Activated naive CD4-positive, alpha-beta T cell treated with anti-CD3 and anti-CD28 coated beads, Interleukin-2, amount 10 ng/mL, durations not matched to agents 7 days and 5 days (primary cell): Measurements from ENCODE around the gene PITPNB.

ENCODE experiments used
- CTCF ChIA-PET: fragments of 350-600 bp; sonication (Branson Sonifier 250); formaldehyde crosslinking; loops from one replicate; lab custom pipeline; 2021; ENCODE audit warnings: antibody characterized with exemption; lab: Charles Lee
- DNase-seq: peaks from one replicate; pipeline ENCODE4 v3.0.0-alpha.2; 2020
- H3K27ac Mint-ChIP-seq: one replicate; pipeline ENCODE4 v1.8.0; 2021; ENCODE audit warnings: mild to moderate bottlenecking, moderate library complexity, mixed read lengths
- H3K27me3 Mint-ChIP-seq: one replicate; pipeline ENCODE4 v1.8.0; 2021; ENCODE audit warnings: mild to moderate bottlenecking, mixed read lengths
- H3K36me3 Mint-ChIP-seq: one replicate; pipeline ENCODE4 v1.8.0; 2021; ENCODE audit warnings: mixed read lengths
- H3K4me1 Mint-ChIP-seq: one replicate; pipeline ENCODE4 v1.8.0; 2021; ENCODE audit warnings: mixed read lengths
- H3K4me3 Mint-ChIP-seq: one replicate; pipeline ENCODE4 v1.8.0; 2021; ENCODE audit warnings: mild to moderate bottlenecking, moderate library complexity, mixed read lengths
- H3K9me3 Mint-ChIP-seq: one replicate; pipeline ENCODE4 v1.8.0; 2021; ENCODE audit warnings: mixed read lengths

Gene PITPNB

GRCh38 chr22:27867953-27868731 is 50.9 kb downstream of the PITPNB start:
- Mint-ChIP-seq H3K4me3 (no peak overlapping the region), H3K27me3 (no peaks in the 10 kb centered on the region), H3K9me3 (no peaks in the 10 kb centered on the region), H3K36me3 (peaks cover 50% of the 10 kb centered on the region), H3K4me1 (peaks cover 16% of the 10 kb centered on the region), H3K27ac (no peak overlapping the region)
- CTCF ChIA-PET, result interaction anchor here (1.4 kb wide), 1 partner anchor 14 kb away, joined by 3 read pairs; no protein-coding TSS in a partner anchor
- DNase-seq, result no peak

GRCh38 chr22:27867085-27867952 is 51.7 kb downstream of the PITPNB start:
- CTCF ChIA-PET, result interaction anchor here (0.6 kb wide), 1 partner anchor 43 kb away, joined by 3 read pairs; no protein-coding TSS in a partner anchor
- Mint-ChIP-seq H3K36me3 (peaks cover 47% of the 10 kb centered on the region), H3K9me3 (no peaks in the 10 kb centered on the region), H3K4me3 (no peak overlapping the region), H3K27me3 (no peaks in the 10 kb centered on the region), H3K27ac (peak overlapping the region; percentile 11), H3K4me1 (peaks cover 16% of the 10 kb centered on the region)
- DNase-seq, result no peak

GRCh38 chr22:27866135-27867084 is 52.6 kb downstream of the PITPNB start:
- DNase-seq, result no peak
- no peaks in the 10 kb centered on the region for H3K27me3 Mint-ChIP-seq
- CTCF ChIA-PET, result interaction anchor here (0.6 kb wide), 1 partner anchor 42 kb away, joined by 3 read pairs; no protein-coding TSS in a partner anchor

GRCh38 chr22:27865496-27865895 is 53.6 kb downstream of the PITPNB start:
- H3K9me3 Mint-ChIP-seq, result no peaks in the 10 kb centered on the region
- H3K27ac Mint-ChIP-seq, result no peak overlapping the region
- CTCF ChIA-PET, result no interaction called here
- no peak overlapping the region for H3K4me3 Mint-ChIP-seq
- no peak for DNase-seq
- H3K36me3 Mint-ChIP-seq, result peaks cover 44% of the 10 kb centered on the region
- no peaks in the 10 kb centered on the region for H3K27me3 Mint-ChIP-seq
- H3K4me1 Mint-ChIP-seq, result peaks cover 16% of the 10 kb centered on the region

More at GRCh38 chr22:27866135-27867084, 52.6 kb downstream of the PITPNB start:
- Mint-ChIP-seq H3K4me3 (no peak overlapping the region), H3K4me1 (peaks cover 16% of the 10 kb centered on the region), H3K27ac (no peak overlapping the region), H3K36me3 (peaks cover 45% of the 10 kb centered on the region), H3K9me3 (no peaks in the 10 kb centered on the region)

- CTCF ChIA-PET, result interaction anchor here (0.7 to 0.8 kb wide), 2 partner anchors 9 to 57 kb away, joined by 3 read pairs; no protein-coding TSS in a partner anchor
- Mint-ChIP-seq H3K27ac (no peak overlapping the region), H3K9me3 (no peaks in the 10 kb centered on the region), H3K4me1 (peaks cover 12% of the 10 kb centered on the region), H3K27me3 (no peaks in the 10 kb centered on the region), H3K4me3 (no peak overlapping the region), H3K36me3 (peaks cover 47% of the 10 kb centered on the region)
- DNase-seq, result no peak
Measured at GRCh38 chr22:27863556-27863955, 55.5 kb downstream of the PITPNB start.

- Mint-ChIP-seq H3K36me3 (peaks cover 46% of the 10 kb centered on the region), H3K27me3 (no peaks in the 10 kb centered on the region), H3K4me3 (no peak overlapping the region), H3K4me1 (peaks cover 7% of the 10 kb centered on the region), H3K9me3 (no peaks in the 10 kb centered on the region), H3K27ac (no peak overlapping the region)
- CTCF ChIA-PET, result interaction anchor here (0.7 to 0.8 kb wide), 2 partner anchors 9 to 58 kb away, joined by 3 read pairs; no protein-coding TSS in a partner anchor
- DNase-seq, result no peak
Measured at GRCh38 chr22:27863001-27863400, 56.1 kb downstream of the PITPNB start.

GRCh38 chr22:27859336-27859735 is 59.7 kb downstream of the PITPNB start:
- H3K27ac Mint-ChIP-seq, result no peak overlapping the region

GRCh38 chr22:27858626-27859025 is 60.4 kb downstream of the PITPNB start:
- no peak for DNase-seq
- Mint-ChIP-seq H3K36me3 (peaks cover 64% of the 10 kb centered on the region), H3K9me3 (no peaks in the 10 kb centered on the region), H3K27me3 (no peaks in the 10 kb centered on the region), H3K4me1 (no peaks in the 10 kb centered on the region), H3K4me3 (no peak overlapping the region), H3K27ac (no peak overlapping the region)
- CTCF ChIA-PET, result no interaction called here

More at GRCh38 chr22:27859336-27859735, 59.7 kb downstream of the PITPNB start:
- Mint-ChIP-seq H3K9me3 (no peaks in the 10 kb centered on the region), H3K36me3 (peaks cover 61% of the 10 kb centered on the region), H3K27me3 (no peaks in the 10 kb centered on the region), H3K4me3 (no peak overlapping the region), H3K4me1 (no peaks in the 10 kb centered on the region)
- DNase-seq, result no peak
- CTCF ChIA-PET, result interaction anchor here (0.9 kb wide), 1 partner anchor 161 kb away, joined by 3 read pairs; no protein-coding TSS in a partner anchor

- no peaks in the 10 kb centered on the region for H3K27me3 Mint-ChIP-seq
- CTCF ChIA-PET, result no interaction called here
- H3K27ac Mint-ChIP-seq, result no peak overlapping the region
Measured at GRCh38 chr22:27857443-27857842, 61.6 kb downstream of the PITPNB start.

GRCh38 chr22:27856386-27856785 is 62.7 kb downstream of the PITPNB start:
- CTCF ChIA-PET, result no interaction called here
- no peak overlapping the region for H3K4me3 Mint-ChIP-seq
- H3K4me1 Mint-ChIP-seq, result no peaks in the 10 kb centered on the region
- H3K27me3 Mint-ChIP-seq, result no peaks in the 10 kb centered on the region
- H3K36me3 Mint-ChIP-seq, result peaks cover 68% of the 10 kb centered on the region
- H3K27ac Mint-ChIP-seq, result no peak overlapping the region
- H3K9me3 Mint-ChIP-seq, result no peaks in the 10 kb centered on the region
- DNase-seq, result no peak

More at GRCh38 chr22:27857443-27857842, 61.6 kb downstream of the PITPNB start:
- no peak for DNase-seq
- no peaks in the 10 kb centered on the region for H3K4me1 Mint-ChIP-seq
- H3K9me3 Mint-ChIP-seq, result no peaks in the 10 kb centered on the region
- peaks cover 67% of the 10 kb centered on the region for H3K36me3 Mint-ChIP-seq
- no peak overlapping the region for H3K4me3 Mint-ChIP-seq

GRCh38 chr22:27853424-27853823 is 65.6 kb downstream of the PITPNB start:
- Mint-ChIP-seq H3K36me3 (peaks cover 66% of the 10 kb centered on the region), H3K4me3 (no peak overlapping the region), H3K27me3 (no peaks in the 10 kb centered on the region), H3K9me3 (no peaks in the 10 kb centered on the region), H3K27ac (no peak overlapping the region), H3K4me1 (peaks cover 3% of the 10 kb centered on the region)
- CTCF ChIA-PET, result interaction anchor here (1.2 to 1.5 kb wide), 2 partner anchors 9 to 15 kb away, joined by 3 to 4 read pairs; no protein-coding TSS in a partner anchor
- no peak for DNase-seq

GRCh38 chr22:27851974-27852746 is 66.9 kb downstream of the PITPNB start:
- no peak overlapping the region for H3K27ac Mint-ChIP-seq
- CTCF ChIA-PET, result no interaction called here
- H3K4me3 Mint-ChIP-seq, result no peak overlapping the region
- H3K4me1 Mint-ChIP-seq, result peaks cover 3% of the 10 kb centered on the region
- DNase-seq, result no peak
- peaks cover 63% of the 10 kb centered on the region for H3K36me3 Mint-ChIP-seq
- H3K27me3 Mint-ChIP-seq, result no peaks in the 10 kb centered on the region
- no peaks in the 10 kb centered on the region for H3K9me3 Mint-ChIP-seq
